GM11168 (cell line): ENCODE measurements around the gene DELE1.

ENCODE experiments used
- in situ Hi-C: fragments of 300-500 bp; cut with MboI; formaldehyde crosslinking; loops from one replicate; pipeline ENCODE4 v1.12.0; 2022; ENCODE audit warnings: low sequenced_read_pairs; ENCODE audit not compliant: unreplicated experiment

Gene DELE1

GRCh38 chr5:141951332-141951781 lies 27.7 kb downstream of the DELE1 start:
- in situ Hi-C loops, result loop anchor here (10.0 kb wide), 1 partner anchor 247 kb away; no protein-coding TSS in a partner anchor

- in situ Hi-C loops, result loop anchor here (10.0 kb wide), 1 partner anchor 247 kb away; no protein-coding TSS in a partner anchor
These were observed 28.3 kb downstream of the DELE1 start for GRCh38 chr5:141952020-141952419.

GRCh38 chr5:141954194-141954593 lies 30.5 kb downstream of the DELE1 start:
- in situ Hi-C loops, result loop anchor here (10.0 kb wide), 1 partner anchor 249 kb away; no protein-coding TSS in a partner anchor

- in situ Hi-C loops, result loop anchor here (10.0 kb wide), 1 partner anchor 253 kb away; no protein-coding TSS in a partner anchor
These were observed 33.8 kb downstream of the DELE1 start for GRCh38 chr5:141957367-141957996.

DNA sequence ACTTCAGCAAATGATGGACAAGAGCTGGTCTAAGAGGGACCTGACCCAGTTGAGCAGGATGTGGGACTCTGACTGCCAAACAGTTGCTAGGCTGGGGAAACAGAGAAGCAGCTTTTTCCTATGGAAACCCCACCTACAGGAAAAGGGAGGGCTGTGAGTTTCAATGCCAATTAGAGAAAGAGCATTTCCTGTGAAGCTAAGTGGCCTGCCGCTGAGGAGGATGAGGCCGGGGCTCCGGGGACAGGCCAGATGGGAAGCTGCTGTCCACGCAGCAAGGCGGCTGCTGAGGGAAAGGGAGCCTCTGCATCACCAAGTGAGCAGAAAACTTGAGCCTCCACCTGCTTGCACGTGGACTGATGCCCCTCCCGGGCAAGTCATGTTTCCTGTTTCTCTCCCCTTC lies 34.4 kb downstream of the DELE1 start, which contains the start of gene PCDH12:
Gene PCDH12, minus strand, starts transcription at position 90 of the 400 bp plus-strand sequence. CDS start 351 bp downstream, outside the sequence.
- in situ Hi-C loops, result loop anchor here (10.0 kb wide), 1 partner anchor 253 kb away; no protein-coding TSS in a partner anchor

DNA sequence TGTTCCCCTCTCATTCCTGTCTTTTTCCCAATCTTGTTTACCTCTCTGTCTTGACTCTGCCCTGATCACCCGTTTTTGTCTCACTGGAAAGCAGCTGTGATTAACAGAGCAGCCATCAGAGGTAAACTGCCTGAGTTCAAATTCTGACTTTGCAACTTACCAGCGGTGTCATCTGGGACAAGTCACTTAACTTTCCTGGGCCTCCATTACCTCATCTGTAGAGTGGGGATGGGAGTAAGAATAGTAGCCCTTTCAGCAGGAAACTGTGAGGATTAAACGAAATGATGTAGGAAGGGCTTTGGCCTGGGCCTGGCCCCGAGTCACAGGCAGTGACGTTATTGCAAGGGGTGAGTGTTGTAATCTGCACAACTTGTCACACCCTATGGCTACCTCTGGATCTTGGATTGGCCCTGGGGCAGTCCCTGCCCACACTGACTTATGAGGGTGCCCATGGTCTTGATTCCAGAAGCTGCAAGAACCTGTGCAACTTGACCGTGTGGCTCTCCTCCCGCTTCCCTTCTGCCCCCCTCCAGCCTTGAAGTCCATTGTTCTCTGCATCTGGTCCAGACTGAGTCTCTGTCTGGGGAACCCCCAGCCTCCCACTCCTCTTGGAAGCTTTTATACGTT lies 35.0 kb downstream of the DELE1 start:
- in situ Hi-C loops, result loop anchor here (10.0 kb wide), 1 partner anchor 254 kb away; no protein-coding TSS in a partner anchor

GRCh38 chr5:141960018-141960417 lies 36.3 kb downstream of the DELE1 start:
- in situ Hi-C loops, result no loop called here

- in situ Hi-C loops, result no loop called here
These were observed 37.0 kb downstream of the DELE1 start for GRCh38 chr5:141960449-141961323.

DNA sequence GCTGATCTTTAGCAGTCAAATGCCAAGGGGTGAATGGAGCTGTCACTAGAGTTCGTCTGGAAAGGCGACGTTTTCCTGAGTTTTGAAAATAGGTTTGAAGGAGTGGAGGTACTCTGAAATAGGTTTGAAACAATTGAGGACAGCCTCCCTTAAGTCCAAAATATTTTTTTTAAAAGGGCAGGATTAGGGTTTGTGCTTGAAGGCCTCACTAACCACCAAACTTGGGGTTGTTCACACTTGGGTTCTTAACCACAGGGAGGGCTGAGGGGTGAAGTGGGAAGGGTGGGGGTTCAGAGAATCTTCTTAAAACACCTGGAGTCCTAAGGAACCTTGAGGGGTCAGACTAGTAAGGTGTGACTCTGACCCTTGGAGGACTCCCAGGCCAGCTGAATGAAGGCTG lies 37.8 kb downstream of the DELE1 start:
- in situ Hi-C loops, result no loop called here

DNA sequence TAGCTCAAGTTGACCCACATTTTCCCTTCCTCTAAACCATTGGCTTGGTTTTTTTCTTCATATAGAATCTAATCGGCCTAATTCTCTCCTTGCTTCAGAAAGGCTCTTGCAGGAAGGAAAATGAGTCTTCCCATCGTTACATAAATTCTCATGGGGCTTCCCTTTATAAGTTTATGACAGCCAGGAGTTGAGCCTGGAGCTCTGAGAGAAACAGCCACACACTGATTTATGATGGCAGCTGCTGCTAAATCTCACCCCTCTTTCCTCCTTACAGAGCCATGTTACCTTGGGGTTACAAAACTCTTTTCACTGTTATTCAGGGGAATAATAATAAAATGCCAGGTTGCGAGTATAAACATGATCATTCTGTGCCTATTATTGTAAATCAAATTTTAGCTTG lies 40.0 kb downstream of the DELE1 start:
- in situ Hi-C loops, result no loop called here

GRCh38 chr5:141965071-141965470 lies 41.4 kb downstream of the DELE1 start:
- in situ Hi-C loops, result no loop called here

GRCh38 chr5:141966275-141966962 lies 42.7 kb downstream of the DELE1 start:
- in situ Hi-C loops, result no loop called here

DNA sequence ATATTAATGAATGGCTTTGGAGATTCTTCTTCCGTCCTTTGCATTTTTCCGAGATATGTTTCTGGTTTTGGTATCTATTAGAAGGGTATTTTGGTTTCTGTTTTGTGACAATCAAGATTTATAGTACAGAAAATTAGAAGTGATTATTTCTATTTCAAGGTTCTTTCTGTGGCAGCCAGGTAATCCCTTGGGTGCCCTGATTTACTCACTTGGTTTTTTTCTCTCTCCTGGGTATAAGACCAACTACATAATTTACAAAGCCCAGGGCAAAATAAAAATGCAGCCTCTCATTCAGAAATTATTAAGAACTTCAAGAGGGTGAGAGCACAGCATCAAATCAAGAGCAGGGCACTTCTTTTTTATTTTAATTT lies 43.3 kb downstream of the DELE1 start:
- in situ Hi-C loops, result no loop called here

- in situ Hi-C loops, result no loop called here
These were observed 45.4 kb downstream of the DELE1 start, which contains the start of gene RNF14 for GRCh38 chr5:141968914-141969608. RNF14 (plus strand) TSS chr5:141969105; CDS start chr5:141973589, 4,484 bp downstream.

DNA sequence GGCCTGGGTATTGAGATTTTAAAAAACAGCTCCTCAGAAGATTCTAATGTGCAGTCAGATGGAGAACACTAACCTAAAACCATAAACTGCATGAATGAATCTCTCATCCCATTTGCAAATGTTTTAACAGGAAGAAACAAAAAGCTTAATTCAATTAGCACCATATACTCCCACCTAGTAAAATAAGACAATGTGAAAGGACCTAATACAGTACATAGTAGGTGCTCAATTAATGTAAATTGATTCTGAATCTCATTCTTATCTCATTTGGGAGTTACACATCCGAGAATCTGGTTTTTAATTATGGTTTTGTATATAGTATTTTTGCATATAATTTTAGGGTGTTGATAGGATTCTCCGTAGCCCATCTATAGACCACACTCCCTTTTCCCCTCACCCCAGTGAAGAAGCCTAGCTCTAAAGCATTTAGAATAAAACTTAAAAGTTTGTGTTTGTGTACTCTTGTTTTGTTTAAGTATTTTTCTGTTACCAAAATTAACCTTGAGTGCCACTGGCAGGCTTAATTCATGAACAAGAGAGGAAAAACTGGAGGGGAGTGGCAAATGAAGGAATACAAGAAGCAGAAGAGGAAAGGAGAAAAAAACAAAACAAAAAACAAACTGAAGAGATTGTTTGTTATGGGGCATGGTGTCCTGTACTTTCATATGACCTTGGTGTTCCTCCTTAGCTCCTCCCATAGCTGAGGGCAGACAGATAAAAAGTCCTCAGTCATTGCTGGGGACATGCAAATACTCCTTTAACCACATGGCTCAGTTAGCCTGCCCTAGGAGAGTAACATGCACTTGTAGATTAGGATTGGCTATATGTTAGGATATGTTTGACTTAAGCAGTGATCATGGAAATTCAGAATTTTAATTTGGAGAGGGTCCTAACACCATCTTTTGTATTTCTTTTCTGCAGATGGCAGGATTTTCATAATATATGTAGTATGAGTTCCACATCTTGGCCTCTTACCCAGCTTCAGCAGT lies 46.4 kb downstream of the DELE1 start:
- in situ Hi-C loops, result no loop called here

- in situ Hi-C loops, result no loop called here
These were observed 50.4 kb downstream of the DELE1 start for GRCh38 chr5:141973871-141974595.

DNA sequence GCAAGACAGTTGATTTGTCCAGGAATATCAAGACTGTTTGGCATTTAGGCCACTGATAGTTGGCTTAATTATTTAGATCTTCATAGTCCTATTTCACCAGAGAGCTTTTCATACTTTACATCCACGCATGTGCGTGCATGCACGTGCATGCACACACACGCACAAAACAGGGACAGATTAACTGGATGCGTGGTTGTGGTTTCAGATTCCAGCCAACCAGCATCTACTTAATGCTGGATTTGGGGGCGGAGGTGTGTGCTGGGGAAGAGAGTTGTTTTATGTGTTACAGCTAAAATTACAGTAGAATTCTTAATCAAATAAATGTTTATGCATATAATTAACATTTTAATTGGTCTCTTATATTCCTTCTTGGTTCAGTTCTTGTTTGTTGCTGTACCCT lies 52.5 kb downstream of the DELE1 start:
- in situ Hi-C loops, result no loop called here
